Measurements from ENCODE around the gene PPP2R2C. TPM values are rescaled to one million over a fixed set of nuclear protein-coding genes. Genes with fewer than 3 reads are reported as not detected.

The PPP2R2C gene
- polyA plus RNA-seq, 1 of the 3 experiments (the other 2 are of a cell fraction) = 0.21 TPM

GRCh38 chr4:6281436-6282313 lies 190.7 kb downstream of the PPP2R2C start:
- no peaks in the 10 kb centered on the region for H3K27me3 ChIP-seq (ENCODE audit: insufficient read depth)
- POLR2A ChIA-PET = no interaction called here
- H3K36me3 ChIP-seq (replicated peaks in 1 of 2; ENCODE audit: control insufficient read depth in 1 of 2, insufficient read depth in 2 of 2, low read length in 1 of 2) = peaks cover 0 to 9% of the 10 kb centered on the region in 2 experiments
- no peak overlapping the region for H3K9ac ChIP-seq
- TF ChIP-seq TCF12 (IDR thresholded peaks at IDR 0.05) (no peak), IRF3 (IDR thresholded peaks at IDR 0.05; ENCODE audit: low read depth, low read length) (no peak), RAD21 (IDR thresholded peaks at IDR 0.05; ENCODE audit: low read length) (no peak), CHD2 (IDR thresholded peaks at IDR 0.05; ENCODE audit: low read length, partially characterized antibody) (no peak), USF2 (IDR thresholded peaks at IDR 0.05; ENCODE audit: borderline replicate concordance, low read depth, low read length) (no peak)
- no peaks in the 10 kb centered on the region for H3F3A ChIP-seq (replicated peaks; ENCODE audit: insufficient read depth)
- H3K4me1 ChIP-seq (ENCODE audit: control insufficient read depth in 1 of 2, insufficient read depth in 2 of 2, low read depth in 1 of 2, low read length in 1 of 2) = peaks cover 0 to 57% of the 10 kb centered on the region in 2 experiments; a peak in 1 of 4 replicates
- H3K4me2 ChIP-seq = no peak overlapping the region
- no peak for DNase-seq
- CTCF ChIA-PET = interaction anchor here (2.5 to 37.6 kb wide), 3 partner anchors 12 to 46 kb away, joined by 9 to 1048 read pairs (median 14); partner anchors contain the start of gene WFS1
- H4K20me1 ChIP-seq (ENCODE audit: insufficient read depth) = no peaks in the 10 kb centered on the region
- H3K9me3 ChIP-seq = no peaks in the 10 kb centered on the region
- H3K27ac ChIP-seq (ENCODE audit: low read depth in 2 of 2, low read length in 1 of 2) = peak overlapping the region in 1 of 2 experiments; percentile 3; a peak in 1 of 4 replicates
- H3K79me2 ChIP-seq (ENCODE audit: insufficient read depth) = no peaks in the 10 kb centered on the region
- H3K9me2 ChIP-seq = no peaks in the 10 kb centered on the region
- H3K4me3 ChIP-seq (ENCODE audit: low read depth in 2 of 2, low read length in 1 of 2) = no peak overlapping the region
- no peak overlapping the region for H2AFZ ChIP-seq (ENCODE audit: low read depth)
- 80% methylated on average over 4 of the region's 20 CpGs for WGBS (ENCODE audit: low lambda C conversion rate)

- no peak overlapping the region; a peak in 1 of 4 replicates for H3K27ac ChIP-seq (ENCODE audit: low read depth in 2 of 2, low read length in 1 of 2)
- H3K9me3 ChIP-seq = no peaks in the 10 kb centered on the region
- DNase-seq = no peak
- no peaks in the 10 kb centered on the region for H3K79me2 ChIP-seq (ENCODE audit: insufficient read depth)
- no peaks in the 10 kb centered on the region for H4K20me1 ChIP-seq (ENCODE audit: insufficient read depth)
- no peak overlapping the region for H3K4me3 ChIP-seq (ENCODE audit: low read depth in 2 of 2, low read length in 1 of 2)
- no peaks in the 10 kb centered on the region for H3K9me2 ChIP-seq
- H2AFZ ChIP-seq (ENCODE audit: low read depth) = no peak overlapping the region
- no peaks in the 10 kb centered on the region for H3F3A ChIP-seq (replicated peaks; ENCODE audit: insufficient read depth)
- H3K4me1 ChIP-seq (ENCODE audit: control insufficient read depth in 1 of 2, insufficient read depth in 2 of 2, low read depth in 1 of 2, low read length in 1 of 2) = peaks cover 0 to 69% of the 10 kb centered on the region in 2 experiments; a peak in 1 of 4 replicates
- WGBS (ENCODE audit: low lambda C conversion rate) = 89% methylated on average over 12 of the region's 16 CpGs
- CTCF ChIA-PET = interaction anchor here (0.6 to 37.6 kb wide), 4 partner anchors 11 to 124 kb away, joined by 3 to 1048 read pairs (median 9); partner anchors contain the start of gene WFS1
- H3K4me2 ChIP-seq = no peak overlapping the region
- POLR2A ChIA-PET = no interaction called here
- no peaks in the 10 kb centered on the region for H3K27me3 ChIP-seq (ENCODE audit: insufficient read depth)
- H3K36me3 ChIP-seq (replicated peaks in 1 of 2; ENCODE audit: control insufficient read depth in 1 of 2, insufficient read depth in 2 of 2, low read length in 1 of 2) = peaks cover 0 to 9% of the 10 kb centered on the region in 2 experiments
- no peak overlapping the region for H3K9ac ChIP-seq
- no peak for TF ChIP-seq RXRA (IDR thresholded peaks at IDR 0.05; ENCODE audit: borderline replicate concordance, low read depth)
- no peak for TF ChIP-seq EP300 (IDR thresholded peaks at IDR 0.05; ENCODE audit: borderline replicate concordance in 1 of 2, low read depth in 1 of 2, low read length in 1 of 2)
- TF ChIP-seq TAF1 (IDR thresholded peaks at IDR 0.05; ENCODE audit: borderline replicate concordance, low read depth, low read length) = no peak
- no peak for TF ChIP-seq REST (IDR thresholded peaks at IDR 0.05; ENCODE audit: low read depth, low read length)
- no peak for TF ChIP-seq MXI1 (IDR thresholded peaks at IDR 0.05; ENCODE audit: low read depth, low read length)
- TF ChIP-seq POLR2AphosphoS5 (IDR thresholded peaks at IDR 0.05; ENCODE audit: low read depth, low read length) = no peak
- TF ChIP-seq YY1 (IDR thresholded peaks at IDR 0.05; ENCODE audit: low read depth) = no peak
- TF ChIP-seq EZH2phosphoT487 (IDR thresholded peaks at IDR 0.05; ENCODE audit: borderline replicate concordance, low read depth) = no peak
- no peak for TF ChIP-seq TEAD4 (IDR thresholded peaks at IDR 0.05; ENCODE audit: borderline replicate concordance, insufficient read depth)
- no peak for TF ChIP-seq GABPA (IDR thresholded peaks at IDR 0.05; ENCODE audit: low read depth)
- no peak for TF ChIP-seq GATA2 (CRISPR knock-in tag; IDR thresholded peaks at IDR 0.05)
- TF ChIP-seq RAD21 (IDR thresholded peaks at IDR 0.05; ENCODE audit: low read length) = no peak
- TF ChIP-seq USF1 (IDR thresholded peaks at IDR 0.05; ENCODE audit: borderline replicate concordance, low read depth) = no peak
- TF ChIP-seq JUND (IDR thresholded peaks at IDR 0.05) = no peak
- no peak for TF ChIP-seq FOSL2 (IDR thresholded peaks at IDR 0.05; ENCODE audit: borderline replicate concordance, low read depth)
Measured at GRCh38 chr4:6280365-6280996, 191.9 kb downstream of the PPP2R2C start.

Measured in SK-N-SH (cell line).